Neural progenitor cell (in vitro differentiated cells): ENCODE results near the gene TSC22D2.

ENCODE experiments used
- CTCF ChIP-seq: fragments of 200-600 bp; sonication (generic); IDR thresholded peaks from 2 replicates; pipeline ENCODE4 v1.5.1; 2017; ENCODE audit warnings: antibody characterized with exemption, mild to moderate bottlenecking
- EZH2phosphoT487 ChIP-seq: fragments of 200-600 bp; sonication (generic); IDR thresholded peaks from 2 replicates; pipeline ENCODE4 v1.6.1; 2017; ENCODE audit warnings: antibody characterized with exemption

GRCh38 chr3:150511122-150511821 is 103.2 kb downstream of the TSC22D2 start:
- no peak for TF ChIP-seq CTCF
- no peak for TF ChIP-seq EZH2phosphoT487
